Endodermal cell (in vitro differentiated cells): ENCODE results near the gene HEG1. TPM values are rescaled to one million over a fixed set of nuclear protein-coding genes. Genes with fewer than 3 reads are reported as not detected.

ENCODE experiments used
- DNase-seq: peaks from one replicate; pipeline ENCODE4 v3.0.0-alpha.2; 2017
- H3K27ac ChIP-seq: 2 replicates; pipeline ENCODE4 v1.5.1; 2013; ENCODE audit warnings: mild to moderate bottlenecking, low read depth, low read length, moderate library complexity
- H3K27me3 ChIP-seq: 2 replicates; pipeline ENCODE4 v1.6.1; 2013; ENCODE audit warnings: mild to moderate bottlenecking, low read length, moderate library complexity; ENCODE audit not compliant: insufficient read depth, control insufficient read depth, poor library complexity, severe bottlenecking
- H3K36me3 ChIP-seq: 2 replicates; pipeline ENCODE4 v1.7.0; 2013; ENCODE audit warnings: mild to moderate bottlenecking, low read length, moderate library complexity; ENCODE audit not compliant: control insufficient read depth, insufficient read depth
- H3K4me1 ChIP-seq: one replicate; pipeline ENCODE4 v1.7.0; 2013; ENCODE audit warnings: low read length; ENCODE audit not compliant: control insufficient read depth, insufficient read depth
- H3K4me3 ChIP-seq: 2 replicates; pipeline ENCODE4 v1.5.1; 2013; ENCODE audit warnings: mild to moderate bottlenecking, low read length, moderate library complexity
- H3K9ac ChIP-seq: 2 replicates; pipeline ENCODE4 v1.6.1; 2013; ENCODE audit warnings: mild to moderate bottlenecking, low read length, moderate library complexity; ENCODE audit not compliant: poor library complexity, severe bottlenecking; ENCODE audit errors: extremely low read depth
- H3K9me3 ChIP-seq: 2 replicates; pipeline ENCODE4 v1.6.1; 2013; ENCODE audit warnings: mild to moderate bottlenecking, low read length, moderate library complexity; ENCODE audit not compliant: control insufficient read depth
- H3K27ac Mint-ChIP-seq: 2 replicates; pipeline ENCODE4 v1.8.0; 2020; ENCODE audit warnings: mixed read lengths
- H3K27me3 Mint-ChIP-seq: 2 replicates; pipeline ENCODE4 v1.8.0; 2021; ENCODE audit warnings: mild to moderate bottlenecking, mixed read lengths; ENCODE audit not compliant: insufficient read depth
- H3K36me3 Mint-ChIP-seq: 2 replicates; pipeline ENCODE4 v1.8.0; 2020; ENCODE audit warnings: low read depth, mixed read lengths
- H3K4me1 Mint-ChIP-seq: 2 replicates; pipeline ENCODE4 v1.8.0; 2020; ENCODE audit warnings: mixed read lengths
- H3K4me3 Mint-ChIP-seq: 2 replicates; pipeline ENCODE4 v1.8.0; 2020; ENCODE audit warnings: mild to moderate bottlenecking, moderate library complexity, mixed read lengths
- H3K9me3 Mint-ChIP-seq: 2 replicates; pipeline ENCODE4 v1.8.0; 2020; ENCODE audit warnings: mild to moderate bottlenecking, mixed read lengths
- CTCF ChIP-seq: fragments of 200-600 bp; sonication (generic); conservative IDR thresholded peaks from 2 replicates; pipeline ENCODE4 v1.5.0; 2021; ENCODE audit warnings: antibody characterized with exemption, mild to moderate bottlenecking
- WGBS, 2 experiments: methylation state at CpG; one replicate each; pipeline versions ENCODE4 v1.1.5 to v1.1.7; 2013; ENCODE audit warnings: missing lambda C conversion rate in 2 of 2, mixed read lengths in 1 of 2; ENCODE audit not compliant: insufficient coverage in 1 of 2, insufficient read length in 1 of 2; 5-methylcytosine and 5-hydroxymethylcytosine counted together
- total RNA-seq, 2 donors: library from RNA; stranded (reverse); fragmentation: NEBNext Ultra II Directional in 1 of 2; extraction: Animal tissue kit (Norgen Biotek cat#: 25700) in 1 of 2; gene quantifications; 2 replicates in 1 of 2; 3 replicates in 1 of 2; pipeline ENCODE4 v1.2.1, GENCODE V29; 2021

The HEG1 gene
- total RNA-seq, 2 donors from 2014 or later = 25.5 to 27.0 TPM

GRCh38 chr3:124937049-124937448 is 118.7 kb downstream of the HEG1 start:
- H3K36me3 Mint-ChIP-seq = no peaks in the 10 kb centered on the region
- H3K4me1 Mint-ChIP-seq = peaks cover 9% of the 10 kb centered on the region
- Histone ChIP-seq H3K4me1 (no peaks in the 10 kb centered on the region), H3K36me3 (no peaks in the 10 kb centered on the region), H3K9me3 (peaks cover 5% of the 10 kb centered on the region), H3K4me3 (no peak overlapping the region), H3K27me3 (no peaks in the 10 kb centered on the region), H3K27ac (no peak overlapping the region), H3K9ac (no peak overlapping the region)
- H3K9me3 Mint-ChIP-seq = no peaks in the 10 kb centered on the region
- H3K27me3 Mint-ChIP-seq = no peaks in the 10 kb centered on the region
- 94 to 100% methylated on average over 2 of the region's 3 CpGs for WGBS, 2 experiments
- no peak for DNase-seq
- no peak overlapping the region for H3K4me3 Mint-ChIP-seq
- no peak for TF ChIP-seq CTCF
- no peak overlapping the region for H3K27ac Mint-ChIP-seq

- Histone ChIP-seq H3K27ac (no peak overlapping the region), H3K4me1 (no peaks in the 10 kb centered on the region), H3K27me3 (no peaks in the 10 kb centered on the region), H3K36me3 (no peaks in the 10 kb centered on the region), H3K9ac (no peak overlapping the region), H3K9me3 (peaks cover 5% of the 10 kb centered on the region), H3K4me3 (no peak overlapping the region)
- peaks cover 9% of the 10 kb centered on the region for H3K4me1 Mint-ChIP-seq
- WGBS, 2 experiments = 93 to 100% methylated on average over 2 to 5 of the region's 5 CpGs
- no peaks in the 10 kb centered on the region for H3K27me3 Mint-ChIP-seq
- no peak overlapping the region for H3K27ac Mint-ChIP-seq
- no peak for TF ChIP-seq CTCF
- no peak for DNase-seq
- no peaks in the 10 kb centered on the region for H3K36me3 Mint-ChIP-seq
- H3K4me3 Mint-ChIP-seq = no peak overlapping the region
- H3K9me3 Mint-ChIP-seq = no peaks in the 10 kb centered on the region
These were observed 119.8 kb downstream of the HEG1 start for GRCh38 chr3:124935794-124936542.

- no peak overlapping the region for H3K9ac ChIP-seq
- TF ChIP-seq CTCF = no peak
These were observed 120.5 kb downstream of the HEG1 start for GRCh38 chr3:124935264-124935663.

More at GRCh38 chr3:124935264-124935663, 120.5 kb downstream of the HEG1 start:
- Histone ChIP-seq H3K27ac (no peak overlapping the region), H3K9me3 (peaks cover 5% of the 10 kb centered on the region), H3K4me3 (no peak overlapping the region), H3K36me3 (no peaks in the 10 kb centered on the region), H3K27me3 (no peaks in the 10 kb centered on the region), H3K4me1 (no peaks in the 10 kb centered on the region)
- Mint-ChIP-seq H3K4me3 (no peak overlapping the region), H3K27ac (no peak overlapping the region), H3K4me1 (peaks cover 9% of the 10 kb centered on the region), H3K36me3 (no peaks in the 10 kb centered on the region), H3K27me3 (no peaks in the 10 kb centered on the region), H3K9me3 (no peaks in the 10 kb centered on the region)
- no peak for DNase-seq
